Measurements from ENCODE around the gene PPEF1.

GRCh38 chrX:18873836-18874235, 166.4 kb downstream of the PPEF1 start:
- no peak for TF ChIP-seq CTCF (conservative IDR thresholded peaks at IDR 0.05; ENCODE audit: low read depth in 2 of 2)
- TF ChIP-seq POLR2AphosphoS5 (IDR thresholded peaks at IDR 0.05; ENCODE audit: low read depth) = no peak
- no peak for TF ChIP-seq CREB1 (CRISPR knock-in tag; IDR thresholded peaks at IDR 0.05; ENCODE audit: low read depth)
- TF ChIP-seq REST (IDR thresholded peaks at IDR 0.05; ENCODE audit: unreplicated experiment) = no peak

All from GM23338 (cell line).